Type B pancreatic cell (in vitro differentiated cells): ENCODE data around the gene OSBPL3. TPM values are rescaled to one million over a fixed set of nuclear protein-coding genes. Genes with fewer than 3 reads are reported as not detected.

Experiments used
- DNase-seq: peaks from one replicate; pipeline ENCODE4 v3.0.0; 2021; ENCODE audit warnings: mixed read lengths; ENCODE audit not compliant: unreplicated experiment; ENCODE audit errors: extremely low spot score
- H3K27ac Mint-ChIP-seq: 2 replicates; pipeline ENCODE4 v1.8.0; 2021; ENCODE audit warnings: mild to moderate bottlenecking, mixed read lengths
- H3K27me3 Mint-ChIP-seq: 2 replicates; pipeline ENCODE4 v1.8.0; 2021; ENCODE audit warnings: mixed read lengths
- H3K36me3 Mint-ChIP-seq: 2 replicates; pipeline ENCODE4 v1.8.0; 2021; ENCODE audit warnings: mixed read lengths
- H3K4me1 Mint-ChIP-seq: one replicate; pipeline ENCODE4 v1.8.0; 2021; ENCODE audit warnings: mixed read lengths; ENCODE audit not compliant: unreplicated experiment
- H3K4me3 Mint-ChIP-seq: 2 replicates; pipeline ENCODE4 v1.8.0; 2021; ENCODE audit warnings: mild to moderate bottlenecking, mixed read lengths
- H3K9me3 Mint-ChIP-seq: 2 replicates; pipeline ENCODE4 v1.8.0; 2021; ENCODE audit warnings: mixed read lengths
- CTCF ChIP-seq: fragments of 200-600 bp; sonication (generic); conservative IDR thresholded peaks from 2 replicates; pipeline ENCODE4 v1.5.0; 2021; ENCODE audit warnings: antibody characterized with exemption, mild to moderate bottlenecking
- total RNA-seq: library from RNA; stranded (reverse); gene quantifications from 2 replicates; pipeline ENCODE4 v1.2.1, GENCODE V29; 2021; ENCODE audit warnings: low replicate concordance

OSBPL3 gene
- total RNA-seq, 1 donor from 2014 or later: 18.3 TPM

GRCh38 chr7:24883622-24884013, 96.4 kb downstream of the OSBPL3 start:
- TF ChIP-seq CTCF: no peak
- Mint-ChIP-seq H3K27me3 (no peaks in the 10 kb centered on the region), H3K4me3 (no peak overlapping the region), H3K4me1 (peaks cover 25% of the 10 kb centered on the region), H3K9me3 (no peaks in the 10 kb centered on the region), H3K27ac (no peak overlapping the region), H3K36me3 (no peaks in the 10 kb centered on the region)
- DNase-seq: no peak

- Mint-ChIP-seq H3K36me3 (no peaks in the 10 kb centered on the region), H3K9me3 (no peaks in the 10 kb centered on the region), H3K27me3 (no peaks in the 10 kb centered on the region), H3K27ac (no peak overlapping the region), H3K4me3 (no peak overlapping the region), H3K4me1 (peaks cover 25% of the 10 kb centered on the region)
- TF ChIP-seq CTCF: no peak
- DNase-seq: no peak
Measured at GRCh38 chr7:24882989-24883621, 96.9 kb downstream of the OSBPL3 start.

GRCh38 chr7:24881623-24882022, 98.4 kb downstream of the OSBPL3 start:
- no peak for DNase-seq
- no peaks in the 10 kb centered on the region for H3K27me3 Mint-ChIP-seq
- peaks cover 25% of the 10 kb centered on the region for H3K4me1 Mint-ChIP-seq
- TF ChIP-seq CTCF: peak; percentile 22
- H3K4me3 Mint-ChIP-seq: no peak overlapping the region
- H3K36me3 Mint-ChIP-seq: no peaks in the 10 kb centered on the region
- no peaks in the 10 kb centered on the region for H3K9me3 Mint-ChIP-seq
- H3K27ac Mint-ChIP-seq: no peak overlapping the region

- H3K27ac Mint-ChIP-seq: no peak overlapping the region
Measured at GRCh38 chr7:24880886-24881285, 99.1 kb downstream of the OSBPL3 start.

GRCh38 chr7:24879291-24879690, 100.7 kb downstream of the OSBPL3 start:
- H3K36me3 Mint-ChIP-seq: no peaks in the 10 kb centered on the region
- DNase-seq: no peak
- H3K27me3 Mint-ChIP-seq: no peaks in the 10 kb centered on the region
- no peak overlapping the region for H3K27ac Mint-ChIP-seq
- TF ChIP-seq CTCF: no peak
- H3K4me1 Mint-ChIP-seq: peaks cover 15% of the 10 kb centered on the region
- no peak overlapping the region for H3K4me3 Mint-ChIP-seq
- no peaks in the 10 kb centered on the region for H3K9me3 Mint-ChIP-seq

More at GRCh38 chr7:24880886-24881285, 99.1 kb downstream of the OSBPL3 start:
- TF ChIP-seq CTCF: no peak
- Mint-ChIP-seq H3K4me3 (no peak overlapping the region), H3K27me3 (no peaks in the 10 kb centered on the region), H3K36me3 (no peaks in the 10 kb centered on the region), H3K4me1 (peaks cover 25% of the 10 kb centered on the region), H3K9me3 (no peaks in the 10 kb centered on the region)
- no peak for DNase-seq
